Measurements from ENCODE around the gene CAMKK1. TPM values are rescaled to one million over a fixed set of nuclear protein-coding genes. Genes with fewer than 3 reads are reported as not detected.

Gene CAMKK1
- total and polyA plus RNA-seq, 2 donors (not counting 3 experiments of a cell fraction or from before 2014, with no cell fraction given): 4.5 to 6.1 TPM

DNA sequence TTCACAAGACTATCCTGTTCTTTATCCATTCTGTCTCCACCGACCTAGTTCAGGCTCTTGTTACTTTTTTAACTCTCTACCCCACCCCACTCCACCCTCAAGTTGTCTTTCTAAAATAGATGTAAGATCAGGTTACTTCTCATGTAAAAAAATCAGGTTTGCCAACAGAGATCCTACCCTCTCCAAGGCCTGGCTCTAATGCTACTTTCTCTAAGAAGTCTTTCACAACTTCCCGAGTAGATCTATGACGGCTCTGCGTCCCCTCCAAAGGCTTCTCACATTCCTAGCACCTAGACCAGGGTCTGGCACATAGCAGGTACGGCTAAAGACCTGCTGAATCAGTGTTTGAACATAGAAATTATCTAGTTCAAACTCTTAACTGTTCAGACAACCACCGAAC, 77.7 kb downstream of the CAMKK1 start:
- H3K4me2 ChIP-seq (ENCODE audit: insufficient read depth, low read length): no peak overlapping the region
- POLR2A ChIA-PET: no interaction called here
- intact Hi-C loops (cut with micrococcal nuclease) (no loop called here), dilution Hi-C loops (cut with MboI; ENCODE audit: extremely low pct_ligation_motif_present, low sequenced_read_pairs) (no loop called here)
- no peak overlapping the region for H2AFZ ChIP-seq (ENCODE audit: low read depth, low read length)
- TF ChIP-seq MAX (IDR thresholded peaks at IDR 0.05; ENCODE audit: insufficient read depth, insufficient read length): no peak
- TF ChIP-seq EZH2 (IDR thresholded peaks at IDR 0.05; ENCODE audit: borderline replicate concordance, low read depth, low read length, severe bottlenecking): no peak
- no peak for TF ChIP-seq POLR2A (IDR thresholded peaks at IDR 0.05; ENCODE audit: low read depth, low read length)
- no peak for TF ChIP-seq POLR2AphosphoS5 (IDR thresholded peaks at IDR 0.05; ENCODE audit: insufficient read depth, low read depth, low read length)
- TF ChIP-seq GATA2 (IDR thresholded peaks at IDR 0.05; ENCODE audit: insufficient read depth, insufficient read length, low read depth, low read length): no peak
- no peak for TF ChIP-seq JUN (IDR thresholded peaks at IDR 0.05; ENCODE audit: borderline replicate concordance, insufficient read depth, insufficient read length, low read depth)
- no peak for TF ChIP-seq MYC (IDR thresholded peaks at IDR 0.05; ENCODE audit: low read depth, low read length)
- no peak for TF ChIP-seq FOS (IDR thresholded peaks at IDR 0.05; ENCODE audit: borderline replicate concordance, insufficient read depth, low read length)
- TF ChIP-seq CTCF (IDR thresholded peaks at IDR 0.05; ENCODE audit: extremely low read depth in 1 of 2, insufficient read depth in 1 of 2, low read depth in 1 of 2, low read length in 2 of 2): no peak
- no peaks in the 10 kb centered on the region for H3K9me1 ChIP-seq (replicated peaks; ENCODE audit: control insufficient read depth, extremely low read depth, insufficient read depth, low read length)
- FAIRE-seq (no peak), DNase-seq (ENCODE audit: low read depth, low spot score) (no peak)
- no TSS peak for BruUV-seq (replicated peaks)
- no peak overlapping the region for H3K9ac ChIP-seq (replicated peaks; ENCODE audit: extremely low read depth, insufficient read depth, low read length)
- H3K36me3 ChIP-seq (ENCODE audit: control insufficient read depth in 2 of 2, extremely low read depth in 1 of 2, insufficient read depth in 2 of 2, low read length in 2 of 2): peaks cover 23 to 29% of the 10 kb centered on the region in 2 experiments
- H3K4me1 ChIP-seq (ENCODE audit: control insufficient read depth, extremely low read depth, insufficient read depth, low read length): peaks cover 10% of the 10 kb centered on the region
- no peaks in the 10 kb centered on the region for H3K27me3 ChIP-seq (ENCODE audit: control insufficient read depth in 2 of 2, insufficient read depth in 2 of 2, low read length in 2 of 2)
- CTCF ChIA-PET: interaction anchor here (2.3 kb wide), 1 partner anchor 78 kb away, joined by 13 read pairs; no protein-coding TSS in a partner anchor
- no peaks in the 10 kb centered on the region for H3K9me3 ChIP-seq (replicated peaks; ENCODE audit: control insufficient read depth, insufficient read depth, low read length)
- H4K20me1 ChIP-seq (replicated peaks; ENCODE audit: control insufficient read depth, extremely low read depth, insufficient read depth, low read length): no peaks in the 10 kb centered on the region
- H3K4me3 ChIP-seq (replicated peaks in 1 of 3; ENCODE audit: insufficient read depth in 1 of 3, low read depth in 1 of 3, low read length in 3 of 3): no peak overlapping the region
- no peaks in the 10 kb centered on the region for H3K79me2 ChIP-seq (ENCODE audit: control insufficient read depth, insufficient read depth, low read length)
- no peak overlapping the region for H3K27ac ChIP-seq (ENCODE audit: insufficient read depth, low read depth, low read length)

Measured in endothelial cell of umbilical vein (primary cell).